ENCODE data around the gene GNG7.

The GNG7 gene

GRCh38 chr19:2487842-2488241 lies 214.7 kb downstream of the GNG7 start:
- no peak overlapping the region for H3K4me3 ChIP-seq (ENCODE audit: low read depth, low read length)

GRCh38 chr19:2487090-2487489 lies 215.4 kb downstream of the GNG7 start:
- Histone ChIP-seq H3K36me3 (ENCODE audit: control insufficient read depth, insufficient read depth, low read length) (no peaks in the 10 kb centered on the region), H3K9ac (ENCODE audit: low read depth, low read length) (no peak overlapping the region), H3K4me3 (ENCODE audit: low read depth, low read length) (no peak overlapping the region), H3K27me3 (ENCODE audit: control insufficient read depth, insufficient read depth, low read length) (peaks cover 32% of the 10 kb centered on the region), H3K4me1 (ENCODE audit: control insufficient read depth, insufficient read depth, low read length) (no peaks in the 10 kb centered on the region), H3K9me3 (ENCODE audit: control insufficient read depth, insufficient read depth, low read length) (no peaks in the 10 kb centered on the region), H3K27ac (ENCODE audit: low read depth, low read length) (no peak overlapping the region)

More at GRCh38 chr19:2487842-2488241, 214.7 kb downstream of the GNG7 start:
- H3K9me3 ChIP-seq (ENCODE audit: control insufficient read depth, insufficient read depth, low read length): no peaks in the 10 kb centered on the region
- H3K36me3 ChIP-seq (ENCODE audit: control insufficient read depth, insufficient read depth, low read length): no peaks in the 10 kb centered on the region
- no peaks in the 10 kb centered on the region for H3K4me1 ChIP-seq (ENCODE audit: control insufficient read depth, insufficient read depth, low read length)
- H3K9ac ChIP-seq (ENCODE audit: low read depth, low read length): no peak overlapping the region
- no peak overlapping the region for H3K27ac ChIP-seq (ENCODE audit: low read depth, low read length)
- H3K27me3 ChIP-seq (ENCODE audit: control insufficient read depth, insufficient read depth, low read length): peaks cover 32% of the 10 kb centered on the region

- H3K4me1 ChIP-seq (ENCODE audit: control insufficient read depth, insufficient read depth, low read length): no peaks in the 10 kb centered on the region
- no peaks in the 10 kb centered on the region for H3K9me3 ChIP-seq (ENCODE audit: control insufficient read depth, insufficient read depth, low read length)
- no peaks in the 10 kb centered on the region for H3K36me3 ChIP-seq (ENCODE audit: control insufficient read depth, insufficient read depth, low read length)
- H3K27ac ChIP-seq (ENCODE audit: low read depth, low read length): no peak overlapping the region
- no peak overlapping the region for H3K4me3 ChIP-seq (ENCODE audit: low read depth, low read length)
- H3K27me3 ChIP-seq (ENCODE audit: control insufficient read depth, insufficient read depth, low read length): peaks cover 31% of the 10 kb centered on the region
- no peak overlapping the region for H3K9ac ChIP-seq (ENCODE audit: low read depth, low read length)
These were observed 217.1 kb downstream of the GNG7 start for GRCh38 chr19:2485428-2485827.

GRCh38 chr19:2484178-2484937 lies 218.1 kb downstream of the GNG7 start:
- H3K27ac ChIP-seq (ENCODE audit: low read depth, low read length): no peak overlapping the region

GRCh38 chr19:2483484-2484151 lies 218.9 kb downstream of the GNG7 start:
- H3K27ac ChIP-seq (ENCODE audit: low read depth, low read length): no peak overlapping the region
- H3K27me3 ChIP-seq (ENCODE audit: control insufficient read depth, insufficient read depth, low read length): peaks cover 29% of the 10 kb centered on the region
- H3K4me3 ChIP-seq (ENCODE audit: low read depth, low read length): no peak overlapping the region
- H3K9me3 ChIP-seq (ENCODE audit: control insufficient read depth, insufficient read depth, low read length): no peaks in the 10 kb centered on the region
- no peaks in the 10 kb centered on the region for H3K36me3 ChIP-seq (ENCODE audit: control insufficient read depth, insufficient read depth, low read length)
- H3K4me1 ChIP-seq (ENCODE audit: control insufficient read depth, insufficient read depth, low read length): 0 out of 2 replicates have a peak, but pooled peaks cover 3% of the 10 kb centered on the region
- H3K9ac ChIP-seq (ENCODE audit: low read depth, low read length): no peak overlapping the region

More at GRCh38 chr19:2484178-2484937, 218.1 kb downstream of the GNG7 start:
- Histone ChIP-seq H3K36me3 (ENCODE audit: control insufficient read depth, insufficient read depth, low read length) (no peaks in the 10 kb centered on the region), H3K9ac (ENCODE audit: low read depth, low read length) (no peak overlapping the region), H3K9me3 (ENCODE audit: control insufficient read depth, insufficient read depth, low read length) (no peaks in the 10 kb centered on the region), H3K4me1 (ENCODE audit: control insufficient read depth, insufficient read depth, low read length) (0 out of 2 replicates have a peak, but pooled peaks cover 3% of the 10 kb centered on the region), H3K27me3 (ENCODE audit: control insufficient read depth, insufficient read depth, low read length) (peaks cover 33% of the 10 kb centered on the region), H3K4me3 (ENCODE audit: low read depth, low read length) (no peak overlapping the region)

GRCh38 chr19:2483084-2483483 lies 219.4 kb downstream of the GNG7 start:
- Histone ChIP-seq H3K9me3 (ENCODE audit: control insufficient read depth, insufficient read depth, low read length) (no peaks in the 10 kb centered on the region), H3K27ac (ENCODE audit: low read depth, low read length) (no peak overlapping the region), H3K4me1 (ENCODE audit: control insufficient read depth, insufficient read depth, low read length) (0 out of 2 replicates have a peak, but pooled peaks cover 3% of the 10 kb centered on the region), H3K4me3 (ENCODE audit: low read depth, low read length) (no peak overlapping the region), H3K27me3 (ENCODE audit: control insufficient read depth, insufficient read depth, low read length) (peaks cover 27% of the 10 kb centered on the region), H3K9ac (ENCODE audit: low read depth, low read length) (no peak overlapping the region), H3K36me3 (ENCODE audit: control insufficient read depth, insufficient read depth, low read length) (no peaks in the 10 kb centered on the region)

GRCh38 chr19:2482354-2483038 lies 220.0 kb downstream of the GNG7 start:
- peaks cover 27% of the 10 kb centered on the region for H3K27me3 ChIP-seq (ENCODE audit: control insufficient read depth, insufficient read depth, low read length)
- H3K4me1 ChIP-seq (ENCODE audit: control insufficient read depth, insufficient read depth, low read length): peaks cover 3% of the 10 kb centered on the region; the same call in 1 of the 2 replicates
- no peak overlapping the region for H3K27ac ChIP-seq (ENCODE audit: low read depth, low read length)
- H3K9ac ChIP-seq (ENCODE audit: low read depth, low read length): no peak overlapping the region
- no peaks in the 10 kb centered on the region for H3K9me3 ChIP-seq (ENCODE audit: control insufficient read depth, insufficient read depth, low read length)
- H3K36me3 ChIP-seq (ENCODE audit: control insufficient read depth, insufficient read depth, low read length): no peaks in the 10 kb centered on the region
- no peak overlapping the region for H3K4me3 ChIP-seq (ENCODE audit: low read depth, low read length)

DNA sequence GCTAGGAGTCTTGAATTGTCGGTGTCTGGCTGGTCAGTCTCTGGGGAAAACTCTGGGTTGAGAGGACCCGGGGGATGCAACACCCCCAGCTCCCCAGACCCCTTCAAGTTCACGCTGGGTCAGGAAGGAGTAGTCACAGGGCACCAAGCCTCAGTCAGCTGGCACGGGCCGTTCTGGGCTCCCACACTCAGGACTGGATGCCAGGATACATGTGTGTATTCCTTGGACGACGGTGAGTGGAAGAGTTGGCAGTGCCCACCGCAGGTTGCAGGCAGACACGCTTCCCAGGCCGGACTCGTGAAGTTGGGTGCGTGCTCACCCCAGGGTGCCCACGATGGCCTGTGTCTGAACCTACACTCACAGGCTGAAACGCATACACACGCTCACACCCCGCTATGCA lies 221.0 kb downstream of the GNG7 start:
- no peak overlapping the region for H3K4me3 ChIP-seq (ENCODE audit: low read depth, low read length)
- peaks cover 33% of the 10 kb centered on the region for H3K27me3 ChIP-seq (ENCODE audit: control insufficient read depth, insufficient read depth, low read length)
- H3K4me1 ChIP-seq (ENCODE audit: control insufficient read depth, insufficient read depth, low read length): peaks cover 3% of the 10 kb centered on the region; the same call in 1 of the 2 replicates
- H3K9me3 ChIP-seq (ENCODE audit: control insufficient read depth, insufficient read depth, low read length): no peaks in the 10 kb centered on the region
- no peak overlapping the region for H3K9ac ChIP-seq (ENCODE audit: low read depth, low read length)
- no peak overlapping the region for H3K27ac ChIP-seq (ENCODE audit: low read depth, low read length)
- no peaks in the 10 kb centered on the region for H3K36me3 ChIP-seq (ENCODE audit: control insufficient read depth, insufficient read depth, low read length)

DNA sequence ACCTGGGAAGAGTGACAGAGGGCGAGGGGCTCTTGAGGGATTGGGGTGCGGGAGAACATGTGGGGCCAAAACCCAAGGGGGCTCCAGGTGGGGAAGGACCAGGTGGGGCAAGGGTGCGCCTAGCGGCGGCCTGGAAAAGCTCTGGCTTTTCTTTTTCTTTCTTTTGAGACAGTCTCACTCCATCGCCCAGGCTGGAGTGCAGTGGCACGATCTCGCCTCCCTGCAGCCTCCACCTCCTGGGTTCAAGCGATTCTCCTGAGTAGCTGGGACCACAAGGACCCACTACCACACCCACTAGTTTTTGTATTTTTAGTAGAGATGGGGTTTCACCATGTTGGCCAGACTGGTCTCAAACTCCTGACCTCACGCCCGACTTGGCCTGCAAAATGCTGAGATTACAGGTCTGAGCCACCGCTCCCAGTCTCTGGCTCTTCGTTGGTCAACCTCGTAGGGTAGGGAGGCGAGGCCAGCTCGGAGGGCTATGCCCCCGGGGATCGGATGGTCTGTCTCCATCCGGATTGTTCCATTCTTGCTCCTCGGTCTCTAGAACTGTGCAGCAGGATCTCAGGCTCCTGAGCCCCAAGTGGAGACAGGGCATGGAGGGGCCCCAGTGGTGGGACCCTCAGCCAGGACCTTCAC lies 222.8 kb downstream of the GNG7 start:
- Histone ChIP-seq H3K27me3 (ENCODE audit: control insufficient read depth, insufficient read depth, low read length) (peaks cover 43% of the 10 kb centered on the region), H3K9ac (ENCODE audit: low read depth, low read length) (no peak overlapping the region), H3K36me3 (ENCODE audit: control insufficient read depth, insufficient read depth, low read length) (no peaks in the 10 kb centered on the region), H3K4me1 (ENCODE audit: control insufficient read depth, insufficient read depth, low read length) (peaks cover 3% of the 10 kb centered on the region; the same call in 1 of the 2 replicates), H3K4me3 (ENCODE audit: low read depth, low read length) (peak overlapping the region; percentile 70), H3K27ac (ENCODE audit: low read depth, low read length) (no peak overlapping the region), H3K9me3 (ENCODE audit: control insufficient read depth, insufficient read depth, low read length) (no peaks in the 10 kb centered on the region)

- peak overlapping the region; percentile 70 for H3K4me3 ChIP-seq (ENCODE audit: low read depth, low read length)
- peaks cover 3% of the 10 kb centered on the region; the same call in 1 of the 2 replicates for H3K4me1 ChIP-seq (ENCODE audit: control insufficient read depth, insufficient read depth, low read length)
- no peaks in the 10 kb centered on the region for H3K9me3 ChIP-seq (ENCODE audit: control insufficient read depth, insufficient read depth, low read length)
- H3K36me3 ChIP-seq (ENCODE audit: control insufficient read depth, insufficient read depth, low read length): no peaks in the 10 kb centered on the region
- H3K27me3 ChIP-seq (ENCODE audit: control insufficient read depth, insufficient read depth, low read length): peaks cover 43% of the 10 kb centered on the region
- peak overlapping the region; percentile 35 for H3K27ac ChIP-seq (ENCODE audit: low read depth, low read length)
- H3K9ac ChIP-seq (ENCODE audit: low read depth, low read length): no peak overlapping the region
These were observed 223.5 kb downstream of the GNG7 start for GRCh38 chr19:2478756-2479555.

Measured in HUES48 (cell line).